ENCODE data around the gene CITED4. TPM values are rescaled to one million over a fixed set of nuclear protein-coding genes. Genes with fewer than 3 reads are reported as not detected.

The CITED4 gene
- total RNA-seq, 1 experiment from 2014 or later = 5.3 TPM

DNA sequence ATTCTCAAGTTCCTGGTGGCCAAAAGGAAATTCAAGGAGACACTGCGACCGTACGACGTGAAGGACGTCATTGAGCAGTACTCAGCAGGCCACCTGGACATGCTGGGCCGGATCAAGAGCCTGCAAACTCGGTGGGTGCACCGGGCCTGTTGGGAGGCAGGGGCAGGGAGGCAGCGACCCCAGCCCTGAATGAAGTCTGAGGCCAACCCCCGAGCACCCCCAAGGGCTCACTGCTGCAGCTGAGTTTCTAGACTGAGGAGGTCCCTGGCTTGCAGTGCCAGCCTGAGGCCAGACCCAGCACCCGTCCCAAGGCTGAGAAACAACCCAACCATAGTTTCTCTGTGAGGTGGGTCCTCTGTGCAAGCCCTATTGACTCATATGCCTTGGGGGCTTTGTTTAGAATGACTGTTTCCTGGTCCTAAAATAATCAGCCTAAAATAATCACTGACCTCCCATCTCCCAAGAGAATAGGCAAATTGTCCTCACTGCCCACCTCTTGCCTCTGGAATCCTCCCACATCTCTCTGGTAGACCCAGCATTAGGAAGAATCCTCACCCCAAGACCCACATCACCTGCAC is 27.1 kb downstream of the CITED4 start:
- DNase-seq (ENCODE audit: low spot score) = no peak

DNA sequence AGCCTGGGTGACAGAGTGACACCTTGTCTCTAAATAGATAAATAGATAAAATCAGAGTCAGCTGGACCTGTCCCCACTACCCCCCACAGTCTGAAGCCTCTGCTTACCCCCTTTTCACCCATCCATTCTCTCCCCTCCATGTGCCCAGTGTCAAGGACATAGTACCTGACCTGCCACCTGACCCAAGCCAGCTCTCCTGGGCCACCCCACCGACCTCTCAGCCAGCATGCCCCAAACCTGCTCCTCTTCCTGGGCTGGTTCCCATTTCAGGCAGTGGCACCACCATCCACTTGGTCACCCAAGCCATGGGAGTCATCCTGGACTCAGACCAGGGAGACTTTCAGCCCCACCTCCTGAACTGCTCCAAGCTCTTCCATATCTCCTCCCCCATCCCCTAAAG is 28.2 kb downstream of the CITED4 start:
- no peak for DNase-seq (ENCODE audit: low spot score)

DNA sequence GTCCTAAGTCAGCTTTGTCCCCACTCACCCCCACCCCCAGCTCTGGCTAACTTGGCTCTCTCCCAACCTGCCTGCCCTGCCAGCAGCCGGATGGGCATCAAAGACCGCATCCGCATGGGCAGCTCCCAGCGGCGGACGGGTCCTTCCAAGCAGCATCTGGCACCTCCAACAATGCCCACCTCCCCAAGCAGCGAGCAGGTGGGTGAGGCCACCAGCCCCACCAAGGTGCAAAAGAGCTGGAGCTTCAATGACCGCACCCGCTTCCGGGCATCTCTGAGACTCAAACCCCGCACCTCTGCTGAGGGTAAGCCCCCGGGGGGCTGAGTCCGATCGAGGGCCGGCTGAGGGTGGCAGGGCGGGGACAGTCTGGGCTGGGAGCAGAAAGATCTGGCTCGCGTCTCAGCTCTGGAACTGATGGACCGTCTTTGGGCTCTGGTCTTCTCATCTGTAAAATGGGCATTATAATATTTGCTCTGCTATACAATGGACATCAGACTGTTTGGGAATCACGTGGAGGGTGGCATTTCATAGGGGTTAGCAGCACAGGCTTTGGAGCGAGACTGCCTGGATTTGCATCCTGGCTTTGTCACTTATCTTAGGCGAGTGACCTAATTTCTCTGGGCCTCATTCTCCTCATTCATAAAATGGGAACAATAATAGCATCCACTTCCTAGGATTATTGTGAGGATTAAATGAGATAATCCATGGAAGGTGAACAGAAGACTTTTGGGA is 31.0 kb downstream of the CITED4 start:
- no peak for DNase-seq (ENCODE audit: low spot score)

DNA sequence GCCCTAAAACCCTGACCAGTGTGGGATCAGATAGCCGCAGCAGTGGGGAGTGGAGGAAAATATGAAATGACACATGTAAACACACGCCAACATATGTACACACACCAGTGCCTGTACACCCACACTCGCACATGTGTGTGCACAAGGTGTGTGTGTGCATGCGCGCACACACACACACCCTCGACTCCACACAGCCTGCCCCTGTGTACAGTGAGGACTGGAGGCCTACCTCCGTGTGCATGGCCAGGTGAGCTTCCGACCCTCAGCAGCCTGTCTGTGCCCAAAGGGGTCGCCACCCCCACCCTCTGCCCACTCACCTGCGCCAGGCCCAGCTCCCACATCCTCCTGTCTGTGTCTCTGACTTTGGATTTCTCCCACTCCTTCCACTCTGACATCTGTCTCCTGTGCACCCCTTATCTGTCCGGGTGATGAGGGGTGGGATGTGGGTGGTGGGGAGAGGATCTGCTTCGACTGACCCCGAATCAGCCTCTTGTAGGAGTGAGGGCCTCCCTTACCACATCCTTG is 31.7 kb downstream of the CITED4 start:
- DNase-seq (ENCODE audit: low spot score) = no peak

DNA sequence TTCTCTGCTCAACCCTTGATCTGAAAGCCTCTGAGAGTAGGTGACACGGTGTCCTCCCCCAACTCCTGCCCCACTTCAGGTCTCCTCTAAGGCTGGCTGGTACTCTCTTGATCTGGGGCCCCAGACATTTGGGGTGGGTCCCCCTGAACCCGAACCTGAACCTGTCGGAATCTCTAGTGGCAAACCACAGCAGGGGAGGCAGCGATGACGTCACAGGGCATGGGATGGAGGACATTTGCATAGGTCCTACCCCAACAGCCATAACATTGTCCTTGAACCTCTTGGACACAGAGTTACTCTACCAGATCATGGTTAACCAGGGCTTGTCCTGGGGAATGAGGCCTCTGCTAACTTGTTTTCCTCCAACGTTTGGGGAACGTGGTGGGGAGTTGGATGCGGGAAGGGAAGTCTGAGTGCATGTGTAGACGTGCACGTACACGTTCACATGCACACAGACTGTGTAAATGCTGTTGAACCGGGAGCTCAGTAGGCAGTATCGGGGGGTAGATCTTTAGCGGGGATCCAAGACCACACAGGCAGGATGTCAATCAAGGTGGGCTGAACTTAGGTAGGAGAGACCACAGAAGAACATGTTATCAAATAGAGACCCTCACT is 32.4 kb downstream of the CITED4 start:
- DNase-seq (ENCODE audit: low spot score) = no peak

DNA sequence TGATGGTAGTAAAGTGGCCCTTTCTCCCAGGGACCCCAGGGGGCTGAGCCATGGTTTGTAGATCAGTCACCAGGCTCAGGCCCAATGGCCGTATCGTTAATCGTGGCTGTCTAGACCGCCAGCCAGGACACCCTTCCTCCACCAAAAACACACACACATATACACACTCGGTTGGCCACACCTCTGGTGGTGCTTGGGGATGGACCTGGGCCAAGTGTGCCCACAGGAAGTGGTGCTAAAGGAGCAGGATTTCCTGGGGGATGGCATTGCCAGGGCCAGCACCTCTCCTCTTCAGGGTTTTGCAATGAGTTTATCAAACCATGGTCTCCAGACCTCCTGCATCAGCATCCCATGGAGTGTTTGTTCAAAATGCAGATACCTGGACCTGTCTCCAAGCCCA is 36.2 kb downstream of the CITED4 start:
- DNase-seq (ENCODE audit: low spot score) = peak; percentile 20

DNA sequence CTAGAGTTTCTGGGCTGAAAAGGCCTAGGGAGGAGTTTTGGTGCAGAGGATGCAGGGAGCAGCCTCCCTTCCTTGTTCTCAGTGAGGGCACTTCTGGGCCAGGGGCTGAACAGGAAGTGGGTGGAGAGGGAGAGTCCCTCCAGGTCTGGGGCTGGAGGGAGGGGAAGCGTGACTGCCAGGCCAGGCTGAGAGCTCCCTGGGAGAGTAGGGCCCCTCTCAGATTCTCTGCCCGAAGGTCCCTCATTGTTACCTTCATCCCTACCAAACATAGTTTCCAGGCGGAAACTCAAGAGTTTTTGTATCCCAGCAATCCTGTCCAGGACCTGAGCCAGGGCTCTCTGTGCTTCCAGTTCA is 36.8 kb downstream of the CITED4 start:
- peak; percentile 17 for DNase-seq (ENCODE audit: low spot score)

DNA sequence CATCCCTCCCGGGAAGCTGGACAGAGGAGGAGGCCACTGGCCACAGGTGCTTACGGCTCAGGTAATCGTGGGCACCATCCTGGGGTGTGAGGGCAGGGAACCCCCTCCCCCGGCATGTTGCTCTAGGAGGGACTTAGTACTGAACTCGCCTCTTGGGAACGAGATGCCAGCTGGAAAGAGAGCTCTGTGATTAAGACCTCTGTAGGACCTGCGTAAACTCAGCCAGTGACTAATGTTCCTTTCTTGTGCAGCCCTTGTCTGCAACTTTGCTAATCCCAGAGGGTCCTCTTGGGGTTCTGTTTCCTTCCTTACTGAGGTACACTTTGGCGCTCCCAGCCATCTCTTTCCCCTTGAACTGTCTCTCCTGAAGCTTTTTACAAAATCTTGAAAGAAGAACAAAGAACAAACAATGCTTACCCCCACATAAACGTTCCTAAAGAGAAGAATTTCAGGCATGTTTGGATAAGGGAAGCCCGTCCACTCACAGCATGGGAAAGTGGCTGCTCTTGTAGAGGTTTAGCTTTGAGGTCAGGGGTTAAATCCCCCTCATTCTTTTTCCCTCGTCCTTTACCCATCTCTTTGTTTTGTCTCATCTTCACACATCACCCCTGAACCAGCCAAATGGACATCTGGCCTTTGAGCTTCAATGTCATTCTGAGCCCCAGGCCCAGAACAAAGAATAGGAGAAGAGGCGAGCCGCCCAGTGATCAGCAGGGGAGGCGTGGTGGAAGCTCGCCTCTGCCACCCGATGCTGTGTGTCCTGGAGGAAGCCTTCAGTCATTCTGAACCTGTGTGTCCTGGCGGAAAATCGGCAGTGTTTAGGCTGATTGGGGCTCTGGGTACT is 37.4 kb downstream of the CITED4 start:
- peak; percentile 28 for DNase-seq (ENCODE audit: low spot score)

DNA sequence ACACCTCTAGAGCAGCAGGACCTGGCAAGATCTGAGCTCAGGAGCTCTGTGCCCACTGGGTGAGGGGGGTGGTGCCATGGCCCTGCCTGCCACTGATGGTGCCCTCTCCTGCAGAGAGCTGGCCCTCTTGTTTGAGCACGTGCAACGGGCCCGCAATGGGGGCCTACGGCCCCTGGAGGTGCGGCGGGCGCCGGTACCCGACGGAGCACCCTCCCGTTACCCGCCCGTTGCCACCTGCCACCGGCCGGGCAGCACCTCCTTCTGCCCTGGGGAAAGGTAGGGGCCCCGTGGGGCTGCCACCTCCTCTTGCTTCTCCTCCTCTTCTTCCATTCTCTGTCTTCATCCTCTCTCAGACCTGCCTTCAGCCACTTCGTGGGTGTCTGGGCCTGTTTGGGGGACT is 38.2 kb downstream of the CITED4 start:
- DNase-seq (ENCODE audit: low spot score) = no peak

DNA sequence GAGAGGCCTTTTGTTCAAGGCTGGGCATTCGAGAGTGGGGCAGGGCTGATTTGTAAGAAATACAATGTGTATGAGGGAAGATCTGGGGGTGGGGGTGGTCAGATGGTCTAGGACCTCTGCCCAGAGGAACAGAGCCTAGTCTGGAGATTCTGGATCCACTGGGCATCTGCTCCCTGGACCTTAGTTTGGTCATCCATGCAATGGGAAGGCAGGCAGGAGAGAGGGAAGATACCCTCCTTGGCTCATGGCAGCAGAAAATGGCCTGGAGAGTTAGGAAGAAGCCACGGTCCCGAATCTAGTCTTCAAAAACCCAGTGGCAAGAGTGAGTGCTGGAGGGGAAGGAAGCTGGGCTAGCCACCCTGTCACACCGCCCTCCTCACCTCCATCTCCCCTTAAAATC is 38.8 kb downstream of the CITED4 start:
- no peak for DNase-seq (ENCODE audit: low spot score)

DNA sequence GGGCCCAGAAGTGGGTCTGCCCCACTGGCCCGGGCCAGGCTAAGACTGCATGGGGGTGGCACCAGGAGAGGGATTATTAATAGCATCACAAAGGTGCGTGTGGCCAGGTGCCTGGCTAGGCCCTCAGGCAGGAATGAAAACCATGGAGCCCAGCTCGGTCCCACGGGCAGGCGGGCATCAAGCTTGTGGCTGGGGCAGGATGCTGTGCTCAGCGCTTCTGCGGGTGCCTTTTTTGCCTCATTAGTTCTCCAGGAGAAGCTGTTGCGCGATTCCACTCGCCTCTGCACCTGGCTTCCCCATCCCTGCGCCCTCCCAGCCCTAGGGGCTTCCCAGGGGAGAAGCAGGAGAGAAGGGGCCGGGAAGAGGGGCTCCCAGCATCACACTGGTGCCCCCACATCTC is 39.3 kb downstream of the CITED4 start:
- DNase-seq (ENCODE audit: low spot score) = no peak

DNA sequence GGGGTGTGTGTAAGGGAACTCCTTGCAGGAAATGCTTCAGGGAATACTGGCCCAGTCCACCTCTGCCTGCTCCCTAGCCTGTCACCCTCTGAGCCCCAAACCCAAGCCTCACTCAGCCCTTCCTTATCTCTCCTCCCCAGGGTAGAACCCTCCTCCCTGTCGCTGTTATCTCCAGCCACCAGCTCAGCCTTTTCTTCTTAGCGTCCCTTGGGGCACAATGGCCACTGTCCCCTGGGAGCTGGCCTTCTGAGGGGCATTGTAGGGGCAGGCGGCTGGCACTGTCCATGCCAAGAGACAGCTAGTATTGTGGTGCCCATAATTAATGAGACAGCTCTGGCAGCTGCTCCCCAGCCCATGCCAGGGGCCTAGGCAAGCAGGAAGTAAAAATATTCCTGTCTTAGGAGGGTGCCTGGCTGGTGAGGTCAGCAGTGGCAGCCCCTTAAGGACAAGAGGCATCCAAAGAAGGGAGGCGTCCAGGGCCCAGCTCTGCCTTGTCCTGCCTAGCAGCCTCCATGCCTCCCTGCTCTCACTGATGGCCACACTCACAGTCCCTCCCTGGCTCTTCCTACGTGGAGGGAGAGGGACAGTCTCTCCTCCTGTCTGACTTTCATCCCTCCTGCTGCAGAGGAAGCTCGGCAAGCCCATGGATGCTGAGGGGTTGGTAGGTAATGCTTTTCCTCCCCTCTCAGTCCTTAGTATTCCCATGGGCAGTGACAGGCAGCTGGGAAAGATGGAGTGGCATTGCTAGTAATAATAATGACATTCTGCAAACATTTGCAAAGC is 41.1 kb downstream of the CITED4 start:
- no peak for DNase-seq (ENCODE audit: low spot score)

DNA sequence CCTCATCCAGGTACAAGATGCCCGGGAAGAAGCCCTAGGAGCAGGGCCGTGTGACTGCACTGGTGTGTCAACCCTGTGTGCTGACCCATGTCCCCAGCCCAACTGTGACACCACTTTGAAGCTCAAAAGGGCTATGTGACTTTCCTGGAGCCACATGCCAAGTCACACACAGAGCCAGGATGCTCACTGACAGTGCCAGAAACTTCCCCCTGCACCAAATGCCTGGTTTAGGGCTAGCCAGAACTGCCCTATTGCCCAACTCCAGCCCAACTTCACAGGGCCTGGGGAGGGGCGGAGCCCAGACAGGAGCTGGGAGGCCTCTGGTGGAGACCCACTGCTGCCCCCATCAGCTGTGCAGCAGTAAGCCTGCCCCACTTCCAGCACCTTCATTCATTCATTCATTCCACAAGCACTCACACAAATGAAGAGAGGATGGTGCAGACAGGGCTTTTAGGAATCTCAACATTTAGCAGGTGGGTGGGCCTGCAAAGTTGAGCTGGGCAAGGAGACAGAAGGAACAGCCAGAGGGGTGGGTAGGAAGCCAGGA is 41.8 kb downstream of the CITED4 start:
- DNase-seq (ENCODE audit: low spot score) = no peak

DNA sequence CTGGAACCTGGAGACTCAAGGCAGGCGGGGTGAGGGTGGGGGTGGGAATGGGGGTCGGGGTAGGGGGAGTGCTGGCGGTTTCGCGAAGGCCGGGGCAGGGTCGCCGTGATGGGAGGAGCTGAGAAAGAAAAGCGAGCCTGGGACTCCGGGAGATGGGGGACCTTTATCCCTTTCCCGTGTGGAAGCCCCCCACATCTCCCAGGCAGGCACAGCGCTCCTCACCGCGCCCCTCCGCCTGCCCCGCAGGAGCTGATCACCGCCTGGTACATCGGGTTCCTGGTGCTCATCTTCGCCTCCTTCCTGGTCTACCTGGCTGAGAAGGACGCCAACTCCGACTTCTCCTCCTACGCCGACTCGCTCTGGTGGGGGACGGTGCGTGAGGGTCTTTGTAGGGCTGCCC is 43.1 kb downstream of the CITED4 start:
- DNase-seq (ENCODE audit: low spot score) = no peak

DNA sequence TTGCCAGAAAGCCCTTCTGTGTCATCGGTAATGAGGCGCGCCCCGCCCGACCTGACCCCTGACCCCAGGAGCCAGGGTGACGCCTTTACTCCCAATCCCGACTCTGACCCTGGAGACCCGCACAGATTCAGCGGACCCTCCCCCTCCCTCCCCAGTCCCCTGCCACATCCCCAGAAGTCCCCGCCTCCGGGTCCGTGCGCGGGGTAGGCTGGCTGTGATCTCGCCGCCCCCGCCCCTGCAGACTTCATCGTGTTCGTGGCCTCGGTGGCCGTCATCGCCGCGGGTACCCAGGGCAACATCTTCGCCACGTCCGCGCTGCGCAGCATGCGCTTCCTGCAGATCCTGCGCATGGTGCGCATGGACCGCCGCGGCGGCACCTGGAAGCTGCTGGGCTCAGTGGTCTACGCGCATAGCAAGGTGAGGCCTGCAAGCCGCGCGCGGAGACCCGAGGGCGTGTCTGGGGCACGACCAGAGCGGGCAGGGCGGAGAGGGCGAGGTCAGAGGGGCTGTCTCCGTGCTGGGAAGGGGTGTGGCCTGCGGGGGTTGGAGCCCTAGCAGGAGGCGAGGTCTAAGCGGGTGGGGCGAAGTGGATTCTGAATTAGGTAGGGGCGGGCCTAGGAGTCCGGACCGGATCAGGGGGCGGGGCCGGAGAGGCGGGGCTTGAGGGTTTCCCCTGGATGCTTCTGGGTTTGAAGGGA is 43.8 kb downstream of the CITED4 start:
- no peak for DNase-seq (ENCODE audit: low spot score)

DNA sequence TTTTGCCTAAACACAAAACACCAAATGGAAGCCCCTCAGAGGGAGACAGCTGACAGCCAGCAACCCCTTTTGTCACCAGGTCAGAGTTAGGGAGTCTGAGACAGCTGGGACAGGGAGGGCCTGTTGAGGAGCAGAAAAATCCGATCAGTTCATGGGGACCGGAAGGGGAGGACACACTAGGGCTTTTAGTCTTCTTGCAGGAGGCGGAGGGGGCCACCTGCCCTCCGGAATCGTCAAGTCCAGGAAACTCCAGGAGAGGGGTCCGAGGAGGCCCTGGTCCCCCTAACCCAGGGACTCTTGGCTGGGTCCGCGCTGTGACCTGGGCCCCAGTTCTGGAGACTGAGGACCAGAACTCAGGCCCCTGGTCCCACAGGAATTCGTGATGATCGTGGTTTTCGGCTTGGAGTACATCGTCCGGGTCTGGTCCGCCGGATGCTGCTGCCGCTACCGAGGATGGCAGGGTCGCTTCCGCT is 44.3 kb downstream of the CITED4 start:
- no peak for DNase-seq (ENCODE audit: low spot score)

DNA sequence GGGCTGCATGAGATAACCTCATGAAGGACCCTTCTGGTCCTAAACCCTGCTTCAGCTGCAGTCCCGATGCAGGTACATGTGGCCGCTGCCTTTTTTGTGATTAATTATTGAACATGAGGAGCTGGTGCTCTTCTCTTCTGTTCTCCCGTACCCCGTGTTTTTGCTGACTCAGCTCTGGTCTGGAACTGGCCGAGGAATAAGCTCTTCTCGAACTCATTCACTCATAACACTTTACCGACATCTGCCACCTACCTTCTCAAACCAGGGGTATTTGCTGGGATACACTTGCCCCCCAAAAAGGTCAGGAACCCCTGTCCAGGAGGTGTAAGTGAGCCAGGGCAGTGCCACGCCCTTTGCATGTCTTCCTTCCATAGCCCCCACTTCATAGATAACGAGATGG is 46.7 kb downstream of the CITED4 start:
- no peak for DNase-seq (ENCODE audit: low spot score)
